Fibroblast of lung (primary cell): ENCODE results near the gene FUNDC2. TPM values are rescaled to one million over a fixed set of nuclear protein-coding genes. Genes with fewer than 3 reads are reported as not detected.

ENCODE experiments used
- DNase-seq, 2 donors: peaks; one replicate each; pipeline versions ENCODE4 v3.0.0 to v3.0.0-alpha.2; 2010; ENCODE audit warnings: low read depth in 2 of 2
- H2AFZ ChIP-seq: 2 replicates; pipeline ENCODE4 v1.5.1; 2012; ENCODE audit warnings: low read length, control low read depth, inconsistent platforms
- H3K27ac ChIP-seq: 2 replicates; pipeline ENCODE4 v1.5.1; 2011; ENCODE audit warnings: low read length, control low read depth; ENCODE audit not compliant: insufficient read depth
- H3K27me3 ChIP-seq: 2 replicates; pipeline ENCODE4 v1.5.1; 2011; ENCODE audit warnings: mild to moderate bottlenecking, low read length; ENCODE audit not compliant: control insufficient read depth, insufficient read depth
- H3K36me3 ChIP-seq: 2 replicates; pipeline ENCODE4 v1.5.1; 2011; ENCODE audit warnings: low read length; ENCODE audit not compliant: control insufficient read depth, insufficient read depth
- H3K4me1 ChIP-seq: 2 replicates; pipeline ENCODE4 v1.5.1; 2011; ENCODE audit warnings: low read length; ENCODE audit not compliant: control insufficient read depth, insufficient read depth; ENCODE audit errors: extremely low read depth
- H3K4me2 ChIP-seq: 2 replicates; pipeline ENCODE4 v1.5.1; 2011; ENCODE audit warnings: low read length, control low read depth; ENCODE audit not compliant: insufficient read depth; ENCODE audit errors: extremely low read depth
- H3K4me3 ChIP-seq, 4 experiments: fragments of 200-600 bp in 1 of 4; sonication (generic) in 1 of 4; replicated peaks in 1 of 4; 2 replicates each; pipeline ENCODE4 v1.5.1; 2011 to 2016; ENCODE audit warnings: low read length in 4 of 4, low read depth in 3 of 4, mild to moderate bottlenecking in 3 of 4, control low read depth in 2 of 4, inconsistent platforms in 1 of 4, mixed read lengths in 1 of 4; ENCODE audit not compliant: insufficient read depth in 1 of 4; ENCODE audit errors: control extremely low read depth in 1 of 4
- H3K79me2 ChIP-seq: 2 replicates; pipeline ENCODE4 v1.5.1; 2012; ENCODE audit warnings: mild to moderate bottlenecking, low read length, inconsistent platforms; ENCODE audit not compliant: control insufficient read depth, insufficient read depth
- H3K9ac ChIP-seq: 2 replicates; pipeline ENCODE4 v1.5.1; 2011; ENCODE audit warnings: mild to moderate bottlenecking, low read length, control low read depth; ENCODE audit not compliant: insufficient read depth
- H3K9me3 ChIP-seq: 2 replicates; pipeline ENCODE4 v1.5.1; 2012; ENCODE audit warnings: low read depth, low read length; ENCODE audit not compliant: control insufficient read depth, insufficient read depth
- H4K20me1 ChIP-seq: 2 replicates; pipeline ENCODE4 v1.5.1; 2011; ENCODE audit warnings: low read length; ENCODE audit not compliant: control insufficient read depth, insufficient read depth; ENCODE audit errors: extremely low read depth
- CTCF ChIP-seq, 2 donors: IDR thresholded peaks in 1 of 2; conservative IDR thresholded peaks in 1 of 2; 1 replicate in 1 of 2; 2 replicates in 1 of 2; pipeline ENCODE4 v1.5.1; 2011 to 2012; ENCODE audit warnings: low read length in 2 of 2, control low read depth in 1 of 2, inconsistent platforms in 1 of 2, low read depth in 1 of 2, mild to moderate bottlenecking in 1 of 2
- EZH2 ChIP-seq: IDR thresholded peaks from 2 replicates; pipeline ENCODE4 v1.5.1; 2012; ENCODE audit warnings: low read length, control low read depth, mild to moderate bottlenecking; ENCODE audit errors: missing control alignments
- polyA plus RNA-seq, 2 donors: library from polyadenylated mRNA; depleted of rRNA in 1 of 2; stranded (reverse) in 1 of 2; unstranded in 1 of 2; fragments of >200 nt; gene quantifications; 2 replicates each; pipeline ENCODE4 v1.2.1, GENCODE V29; 2011 to 2012; ENCODE audit warnings: missing spikeins in 1 of 2
- total RNA-seq: library from RNA; depleted of rRNA; stranded (reverse); fragments of >200 nt; gene quantifications from 2 replicates; pipeline ENCODE4 v1.2.1, GENCODE V29; 2014

FUNDC2 gene
- total and polyA plus RNA-seq, 2 donors (not counting 1 experiment from before 2014, with no cell fraction given) = 18.3 to 97.1 TPM

DNA sequence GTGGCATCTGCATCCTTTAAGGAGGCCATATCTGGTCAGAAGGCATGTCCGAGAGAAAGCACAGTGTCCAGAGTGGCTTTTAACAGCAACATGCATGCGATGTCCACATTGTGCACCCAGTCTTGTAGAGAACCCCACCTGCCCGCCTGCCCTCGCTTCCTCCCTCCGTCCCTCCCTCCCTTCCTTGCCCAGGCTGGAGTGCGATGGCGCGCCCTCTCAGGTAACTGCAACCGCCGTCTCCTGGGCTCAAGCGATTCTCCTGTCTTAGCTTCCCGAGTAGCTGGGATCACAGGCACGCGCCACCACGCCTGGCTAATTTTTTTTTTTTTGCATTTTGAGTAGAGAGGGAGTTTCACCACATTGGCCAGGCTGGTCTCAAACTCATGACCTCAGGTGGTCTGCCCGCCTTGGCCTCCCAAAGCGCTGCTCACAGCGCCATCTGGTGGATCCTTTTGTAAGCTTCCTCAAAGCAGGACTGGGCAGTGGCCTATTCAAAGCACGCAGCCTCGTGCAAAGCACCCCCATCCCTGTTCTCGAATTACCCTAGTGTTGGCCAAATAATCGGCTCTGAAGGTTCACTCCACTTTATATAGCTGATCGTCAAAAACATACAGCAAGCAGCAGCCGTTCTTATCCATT, 59.7 kb downstream of the FUNDC2 start:
- H3K79me2 ChIP-seq = no peaks in the 10 kb centered on the region
- H3K27me3 ChIP-seq = no peaks in the 10 kb centered on the region
- H3K4me3 ChIP-seq = no peak overlapping the region
- H2AFZ ChIP-seq = no peak overlapping the region
- H3K4me1 ChIP-seq = no peaks in the 10 kb centered on the region
- no peak for TF ChIP-seq EZH2
- peak; percentile 22 to 50 for TF ChIP-seq CTCF (conservative IDR thresholded peaks at IDR 0.05 in 1 of 2, IDR thresholded peaks at IDR 0.05 in 1 of 2; ENCODE audit: low read depth in 1 of 2, low read length in 2 of 2)
- H3K27ac ChIP-seq = no peak overlapping the region
- peak in 1 of 2 donors; percentile 39 for DNase-seq
- H3K36me3 ChIP-seq = no peaks in the 10 kb centered on the region
- no peak overlapping the region for H3K9ac ChIP-seq
- no peak overlapping the region for H3K4me2 ChIP-seq
- no peaks in the 10 kb centered on the region for H3K9me3 ChIP-seq
- H4K20me1 ChIP-seq = no peaks in the 10 kb centered on the region

- Histone ChIP-seq H3K27me3 (no peaks in the 10 kb centered on the region), H3K36me3 (no peaks in the 10 kb centered on the region), H4K20me1 (no peaks in the 10 kb centered on the region), H3K4me3 (no peak overlapping the region), H3K9me3 (no peaks in the 10 kb centered on the region), H3K27ac (no peak overlapping the region), H3K79me2 (no peaks in the 10 kb centered on the region), H3K4me1 (no peaks in the 10 kb centered on the region), H3K4me2 (no peak overlapping the region), H3K9ac (no peak overlapping the region), H2AFZ (no peak overlapping the region)
- DNase-seq = no peak
- TF ChIP-seq EZH2 = no peak
Measured at GRCh38 chrX:155086961-155087735, 60.5 kb downstream of the FUNDC2 start.

GRCh38 chrX:155094468-155095061, 67.9 kb downstream of the FUNDC2 start:
- H2AFZ ChIP-seq = no peak overlapping the region
- no peaks in the 10 kb centered on the region for H3K36me3 ChIP-seq
- no peak overlapping the region for H3K4me3 ChIP-seq
- TF ChIP-seq EZH2 = no peak
- peak; percentile 50 to 57 for TF ChIP-seq CTCF (conservative IDR thresholded peaks at IDR 0.05 in 1 of 2, IDR thresholded peaks at IDR 0.05 in 1 of 2; ENCODE audit: low read depth in 1 of 2, low read length in 2 of 2)
- no peaks in the 10 kb centered on the region for H3K27me3 ChIP-seq
- H4K20me1 ChIP-seq = no peaks in the 10 kb centered on the region
- peak; percentile 10 to 47 for DNase-seq
- H3K79me2 ChIP-seq = no peaks in the 10 kb centered on the region
- no peaks in the 10 kb centered on the region for H3K9me3 ChIP-seq
- no peak overlapping the region for H3K9ac ChIP-seq
- no peak overlapping the region for H3K27ac ChIP-seq
- H3K4me1 ChIP-seq = no peaks in the 10 kb centered on the region
- no peak overlapping the region for H3K4me2 ChIP-seq
